PC-9 (cell line): ENCODE results near the gene PAH. TPM values are rescaled to one million over a fixed set of nuclear protein-coding genes. Genes with fewer than 3 reads are reported as not detected.

Source experiments
- BruUV-seq: library from RNA; stranded (reverse); fragments of 400-500 nt; replicated peaks from 2 replicates; lab custom pipeline; 2021; lab: Mats Ljungman, UMichigan
- CTCF ChIA-PET: fragments of 300-600 bp; sonication (Branson Sonifier 250); formaldehyde crosslinking; loops from one replicate; lab custom pipeline; 2022; ENCODE audit warnings: antibody characterized with exemption; lab: Charles Lee
- POLR2A ChIA-PET: fragments of 300-600 bp; sonication (Branson Sonifier 250); formaldehyde crosslinking; loops from one replicate; lab custom pipeline; 2022; ENCODE audit warnings: antibody characterized with exemption; ENCODE audit not compliant: unreplicated experiment; lab: Charles Lee
- DNase-seq, 2 experiments: peaks; one replicate each; pipeline versions ENCODE4 v3.0.0 to v3.0.0-alpha.2; 2015 to 2022; ENCODE audit warnings: mixed read lengths in 1 of 2
- H2AFZ ChIP-seq: fragments of 200-600 bp; sonication (generic); 2 replicates; pipeline ENCODE4 v1.8.1; 2017; ENCODE audit warnings: antibody characterized with exemption
- H3F3A ChIP-seq: fragments of 200-600 bp; sonication (generic); 2 replicates; pipeline ENCODE4 v1.8.1; 2017; ENCODE audit warnings: antibody characterized with exemption, mild to moderate bottlenecking, low read depth; ENCODE audit not compliant: insufficient read depth
- H3K27ac ChIP-seq: fragments of 200-600 bp; sonication (generic); 2 replicates; pipeline ENCODE4 v1.6.1; 2016; ENCODE audit warnings: mixed run types
- H3K27me3 ChIP-seq: fragments of 200-600 bp; sonication (generic); 2 replicates; pipeline ENCODE4 v1.6.1; 2016; ENCODE audit warnings: low read depth, mixed run types; ENCODE audit not compliant: insufficient read depth
- H3K36me3 ChIP-seq: fragments of 200-600 bp; sonication (generic); 2 replicates; pipeline ENCODE4 v1.6.1; 2016; ENCODE audit warnings: low read depth, mixed run types
- H3K4me1 ChIP-seq: fragments of 200-600 bp; sonication (generic); replicated peaks from 2 replicates; pipeline ENCODE4 v1.6.1; 2016; ENCODE audit warnings: mixed run types; ENCODE audit not compliant: insufficient read depth
- H3K4me2 ChIP-seq: fragments of 200-600 bp; sonication (generic); 2 replicates; pipeline ENCODE4 v1.6.1; 2017; ENCODE audit warnings: mixed run types
- H3K4me3 ChIP-seq: fragments of 200-600 bp; sonication (generic); 2 replicates; pipeline ENCODE4 v1.6.1; 2016; ENCODE audit warnings: mixed run types
- H3K79me2 ChIP-seq: fragments of 200-600 bp; sonication (generic); 2 replicates; pipeline ENCODE4 v1.6.1; 2017; ENCODE audit warnings: low read depth, mixed run types
- H3K9me2 ChIP-seq: fragments of 200-600 bp; sonication (generic); 2 replicates; pipeline ENCODE4 v1.8.1; 2017; ENCODE audit warnings: mild to moderate bottlenecking; ENCODE audit not compliant: insufficient read depth
- H3K9me3 ChIP-seq: fragments of 200-600 bp; sonication (generic); 2 replicates; pipeline ENCODE4 v1.8.1; 2016; ENCODE audit warnings: low read depth; ENCODE audit not compliant: insufficient read depth
- H4K20me1 ChIP-seq: fragments of 200-600 bp; sonication (generic); 2 replicates; pipeline ENCODE4 v1.8.1; 2017; ENCODE audit not compliant: insufficient read depth
- CTCF ChIP-seq: fragments of 200-600 bp; sonication (generic); conservative IDR thresholded peaks from 2 replicates; pipeline ENCODE4 v1.6.1; 2017; ENCODE audit warnings: mixed run types, antibody characterized with exemption, mild to moderate bottlenecking, moderate library complexity
- EZH2 ChIP-seq: fragments of 200-600 bp; sonication (generic); IDR thresholded peaks from 2 replicates; pipeline ENCODE4 v1.8.0; 2017; ENCODE audit warnings: antibody characterized with exemption, low read depth
- intact Hi-C: fragments of 100-400 bp; cut with micrococcal nuclease; formaldehyde crosslinking; loops from one replicate; pipeline ENCODE4 v1.10.0; 2022; ENCODE audit not compliant: unreplicated experiment
- total RNA-seq: library from RNA; stranded (reverse); gene quantifications from 2 replicates; pipeline ENCODE4 v1.2.3, GENCODE V29; 2021

The PAH gene
- total RNA-seq, 1 experiment from 2014 or later: not detected

DNA sequence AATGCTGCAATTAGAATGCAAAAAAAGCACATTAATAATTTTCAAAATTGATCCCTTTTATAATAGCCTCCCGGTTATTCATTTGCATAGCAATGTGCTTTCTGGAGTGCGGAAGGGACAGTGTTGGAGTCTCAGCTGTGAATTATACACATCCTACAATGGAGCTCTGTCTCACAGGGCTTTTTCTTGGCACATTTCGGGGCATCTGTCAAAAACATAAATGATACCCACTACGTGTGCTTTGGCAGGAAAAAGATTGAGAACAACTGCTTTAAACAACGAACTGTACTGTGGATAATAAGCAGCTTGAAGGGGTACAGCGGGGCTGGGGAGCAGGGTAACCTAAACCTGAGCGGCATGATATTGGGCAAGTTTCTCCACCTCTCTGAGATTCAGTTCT, 123.1 kb downstream of the PAH start:
- no peak overlapping the region for H3K4me2 ChIP-seq
- H4K20me1 ChIP-seq: no peaks in the 10 kb centered on the region
- H3K4me1 ChIP-seq: no peaks in the 10 kb centered on the region
- H3K36me3 ChIP-seq: no peaks in the 10 kb centered on the region
- H3K27me3 ChIP-seq: peaks cover 7% of the 10 kb centered on the region; the same call in 1 of the 2 replicates
- H3K9me2 ChIP-seq: no peaks in the 10 kb centered on the region
- no peaks in the 10 kb centered on the region for H3K79me2 ChIP-seq
- no peak overlapping the region for H3K4me3 ChIP-seq
- no peak overlapping the region for H2AFZ ChIP-seq
- intact Hi-C loops: no loop called here
- no peaks in the 10 kb centered on the region for H3F3A ChIP-seq
- no peak overlapping the region for H3K27ac ChIP-seq
- ChIA-PET CTCF (no interaction called here), POLR2A (no interaction called here)
- TF ChIP-seq CTCF: no peak
- no peak for TF ChIP-seq EZH2
- DNase-seq: no peak
- no TSS peak for BruUV-seq
- no peaks in the 10 kb centered on the region for H3K9me3 ChIP-seq

Other genes starting within 250 kb of the PAH start
- not detected in 2 replicates for gene ASCL1, start 40.4 kb upstream of the PAH start, total RNA-seq